NCI-H1436 treated with DMSO at 0.1 percent for 48 hours (cell line): ENCODE results near the gene ACOT13.
A peak's percentile ranks its signal among the peaks of the same experiment; 100 is the strongest.
"Not testable (repeated sequence)": the region's sequence is repeated elsewhere in the genome, so short reads cannot be mapped to it uniquely, and the experiment has no call there.

ENCODE experiments used
- DNase-seq: peaks from one replicate; lab custom pipeline; 2025; lab: John Stamatoyannopoulos, UW

Gene ACOT13

GRCh38 chr6:24692415-24692814 lies 25.5 kb downstream of the ACOT13 start:
- no peak for DNase-seq

- no peak for DNase-seq
Measured at GRCh38 chr6:24692848-24693592, 26.1 kb downstream of the ACOT13 start.

GRCh38 chr6:24694198-24694597 lies 27.3 kb downstream of the ACOT13 start:
- DNase-seq: no peak

GRCh38 chr6:24695635-24696034 lies 28.8 kb downstream of the ACOT13 start:
- not testable (repeated sequence) for DNase-seq

GRCh38 chr6:24696097-24696496 lies 29.2 kb downstream of the ACOT13 start:
- no peak for DNase-seq

- no peak for DNase-seq
Measured at GRCh38 chr6:24699521-24700359, 32.9 kb downstream of the ACOT13 start.

- DNase-seq: no peak
Measured at GRCh38 chr6:24702720-24703282, 35.9 kb downstream of the ACOT13 start.

- no peak for DNase-seq
Measured at GRCh38 chr6:24704468-24704867, 37.6 kb downstream of the ACOT13 start.

GRCh38 chr6:24708612-24709011 lies 41.7 kb downstream of the ACOT13 start:
- no peak for DNase-seq

GRCh38 chr6:24709014-24709711 lies 42.3 kb downstream of the ACOT13 start:
- DNase-seq: no peak

- no peak for DNase-seq
Measured at GRCh38 chr6:24710519-24711303, 43.8 kb downstream of the ACOT13 start.

- DNase-seq: not testable (repeated sequence)
Measured at GRCh38 chr6:24716602-24717148, 49.8 kb downstream of the ACOT13 start.

GRCh38 chr6:24718449-24719124 lies 51.7 kb downstream of the ACOT13 start:
- DNase-seq: no peak

- no peak for DNase-seq
Measured at GRCh38 chr6:24719125-24719971, 52.5 kb downstream of the ACOT13 start, which contains the start of gene C6orf62. TSS of gene C6orf62 (minus strand) at chr6:24719154. CDS start at chr6:24718668, 486 bp downstream.

GRCh38 chr6:24720131-24720603 lies 53.3 kb downstream of the ACOT13 start:
- DNase-seq: no peak

GRCh38 chr6:24720604-24721460 lies 54.0 kb downstream of the ACOT13 start:
- peak; percentile 96 for DNase-seq

- DNase-seq: no peak
Measured at GRCh38 chr6:24721461-24722215, 54.8 kb downstream of the ACOT13 start.

GRCh38 chr6:24723270-24723669 lies 56.4 kb downstream of the ACOT13 start:
- no peak for DNase-seq
